Fibroblast of the conjunctiva (primary cell): ENCODE results near the gene NMRK2.
"Not testable (repeated sequence)": the region's sequence is repeated elsewhere in the genome, so short reads cannot be mapped to it uniquely, and the experiment has no call there.

Experiments used
- DNase-seq: peaks from one replicate; pipeline ENCODE4 v3.0.0-alpha.2; 2010; ENCODE audit warnings: low read depth

NMRK2 gene

GRCh38 chr19:3964256-3965194 lies 31.7 kb downstream of the NMRK2 start:
- no peak for DNase-seq

- DNase-seq, result no peak
Measured at GRCh38 chr19:3966051-3967017, 33.5 kb downstream of the NMRK2 start.

- not testable (repeated sequence) for DNase-seq
Measured at GRCh38 chr19:3967983-3968382, 35.1 kb downstream of the NMRK2 start.

- DNase-seq, result peak; percentile 99
Measured at GRCh38 chr19:3968556-3969434, 35.9 kb downstream of the NMRK2 start.

GRCh38 chr19:3969435-3970312 lies 36.8 kb downstream of the NMRK2 start:
- DNase-seq, result no peak

- DNase-seq, result no peak
Measured at GRCh38 chr19:3970313-3970807, 37.5 kb downstream of the NMRK2 start.

- peak; percentile 96 for DNase-seq
Measured at GRCh38 chr19:3970808-3971598, 38.1 kb downstream of the NMRK2 start, which contains the start of gene DAPK3. TSS of gene DAPK3 (minus strand) at chr19:3971099. CDS start at chr19:3969735, 1,364 bp downstream.

- no peak for DNase-seq
Measured at GRCh38 chr19:3975144-3975543, 42.3 kb downstream of the NMRK2 start.

- no peak for DNase-seq
Measured at GRCh38 chr19:3975637-3976087, 42.8 kb downstream of the NMRK2 start.

- no peak for DNase-seq
Measured at GRCh38 chr19:3976495-3977241, 43.8 kb downstream of the NMRK2 start.

- DNase-seq, result no peak
Measured at GRCh38 chr19:3977242-3978143, 44.6 kb downstream of the NMRK2 start.

- no peak for DNase-seq
Measured at GRCh38 chr19:3978145-3978544, 45.3 kb downstream of the NMRK2 start.

GRCh38 chr19:3979289-3979673 lies 46.4 kb downstream of the NMRK2 start:
- DNase-seq, result no peak

- DNase-seq, result no peak
Measured at GRCh38 chr19:3979674-3980352, 46.9 kb downstream of the NMRK2 start.

GRCh38 chr19:3980353-3981251 lies 47.7 kb downstream of the NMRK2 start:
- no peak for DNase-seq

- no peak for DNase-seq
Measured at GRCh38 chr19:3981373-3981735, 48.5 kb downstream of the NMRK2 start.
